GM18907 (cell line): ENCODE measurements around the gene PROC.
A peak's percentile ranks its signal among the peaks of the same experiment; 100 is the strongest.
"Not testable (repeated sequence)": the region's sequence is repeated elsewhere in the genome, so short reads cannot be mapped to it uniquely, and the experiment has no call there.

Experiments used
- ATAC-seq: cut with Tn5 transposase; IDR thresholded peaks from one replicate; pipeline ENCODE4 v1.9.1; 2021; ENCODE audit warnings: mild to moderate bottlenecking, moderate library complexity; ENCODE audit not compliant: unreplicated experiment

Gene PROC

DNA sequence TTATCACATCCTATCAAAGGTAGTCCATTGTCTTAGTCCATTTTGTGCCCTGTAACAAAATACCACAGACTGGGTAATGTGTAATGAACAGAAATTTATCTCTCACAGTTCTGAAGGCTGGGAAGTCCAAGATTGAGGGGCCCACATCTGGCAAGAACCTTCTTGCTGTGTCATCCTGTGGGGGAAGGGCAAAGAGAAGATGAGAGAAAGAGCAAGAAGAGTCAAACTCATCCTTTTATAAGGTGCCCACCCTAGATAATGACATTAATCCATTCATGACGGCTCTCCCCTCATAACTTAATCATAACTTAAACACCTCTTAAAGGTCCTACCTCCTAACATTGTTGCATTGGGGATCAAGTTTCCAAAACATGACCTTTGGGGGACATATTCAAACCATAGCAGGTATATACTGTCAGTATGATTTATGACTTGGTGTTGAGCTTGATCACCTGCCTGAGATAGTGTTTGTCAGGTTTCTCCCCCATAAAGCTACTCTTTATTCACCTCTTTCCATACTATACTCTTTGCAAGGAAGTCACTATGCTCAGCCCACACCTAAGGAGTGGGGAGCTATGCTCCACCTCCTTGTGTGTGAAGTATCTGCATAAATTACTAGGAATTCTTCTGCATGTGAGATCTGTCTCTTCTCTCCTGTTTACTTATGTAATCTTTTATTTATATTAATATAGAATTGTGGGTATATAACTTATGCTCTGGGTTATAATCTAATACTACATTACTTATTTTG is 25.2 kb upstream of the PROC start:
- ATAC-seq: no peak

DNA sequence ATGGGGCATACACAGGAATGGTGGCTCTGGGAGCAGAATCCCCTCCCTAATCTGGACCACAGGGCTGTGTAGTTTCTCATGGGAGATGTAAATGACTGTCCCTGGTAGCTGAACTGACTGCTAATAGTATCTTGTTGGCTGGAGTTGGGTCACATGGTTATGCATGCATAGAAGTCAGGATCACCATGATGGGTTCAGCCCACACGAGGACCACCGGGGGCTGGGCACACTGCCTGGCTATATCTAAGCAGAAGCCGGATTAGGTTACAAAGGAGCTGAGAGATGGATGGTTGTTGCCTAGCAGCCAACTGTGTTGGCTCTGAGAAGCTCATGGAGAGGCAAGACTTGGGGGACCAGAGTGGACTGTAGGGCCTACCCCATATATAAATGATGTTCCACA is 23.7 kb upstream of the PROC start:
- ATAC-seq: no peak

DNA sequence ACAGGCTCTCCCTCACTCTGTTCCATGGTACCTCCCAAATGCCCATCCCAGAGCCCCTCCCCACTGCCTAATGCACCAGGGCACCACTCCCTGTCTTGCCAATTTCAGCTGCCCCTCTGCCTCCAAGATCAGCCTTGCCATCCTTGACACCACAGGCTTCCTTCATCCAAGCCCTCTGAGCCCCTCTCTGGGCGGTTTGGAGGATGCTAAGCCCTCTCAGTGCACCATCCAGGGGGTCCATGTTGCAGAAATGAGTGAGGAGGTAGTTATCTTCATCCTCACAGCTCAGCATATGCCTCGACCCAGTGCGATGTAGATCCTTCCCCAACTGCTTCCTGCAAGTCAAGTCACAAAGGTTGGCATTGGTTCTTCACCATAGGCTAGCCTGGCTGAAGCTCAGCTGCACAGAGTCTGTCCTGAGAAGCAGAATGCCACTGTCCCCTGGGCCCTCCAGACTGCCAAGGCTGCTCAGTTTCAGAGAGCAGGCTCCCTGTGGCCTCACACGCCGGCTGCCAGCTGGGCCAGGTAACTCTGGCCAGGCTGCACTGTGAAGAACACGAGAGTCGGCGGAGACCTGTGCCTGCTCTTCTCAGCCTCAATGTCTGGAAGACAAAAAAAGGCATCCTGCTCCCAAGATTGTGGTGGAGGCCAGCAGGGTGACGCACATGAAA is 20.5 kb upstream of the PROC start:
- ATAC-seq: no peak

DNA sequence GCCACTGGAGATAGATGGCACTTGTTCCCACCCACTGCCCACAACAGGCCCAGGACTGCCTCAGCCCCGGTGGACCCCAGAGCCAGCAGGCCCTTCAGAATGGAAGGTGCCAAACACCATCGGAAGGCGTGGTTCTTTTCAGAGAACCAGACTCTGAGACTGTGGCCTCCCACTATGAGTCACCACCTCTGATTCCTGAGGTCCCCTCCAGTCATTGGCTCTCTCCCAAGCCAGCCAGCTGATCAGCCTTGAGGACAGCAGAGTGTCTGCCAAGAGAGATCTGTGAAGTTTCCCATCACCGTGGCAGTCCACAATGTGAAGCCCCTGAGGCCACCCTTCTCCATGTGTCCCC is 20.0 kb upstream of the PROC start:
- peak; percentile 81 for ATAC-seq

DNA sequence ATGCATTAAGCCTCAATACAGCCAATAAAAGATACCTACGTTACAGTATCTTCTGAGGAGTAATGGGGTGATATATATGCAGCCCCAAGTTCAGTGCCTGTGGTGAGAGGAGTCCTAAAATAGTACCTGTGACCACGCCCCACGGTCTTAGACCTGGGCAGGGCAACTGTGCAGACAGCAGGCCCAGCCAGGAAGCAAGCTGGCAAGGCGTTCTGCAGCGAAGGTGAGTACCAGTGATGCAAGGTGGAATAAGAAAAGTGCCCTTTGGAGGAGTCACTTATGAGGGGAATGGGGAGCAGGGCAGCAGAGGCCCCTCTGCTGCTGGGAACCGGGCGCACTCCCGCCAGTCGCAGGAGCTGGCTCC is 17.7 kb upstream of the PROC start:
- ATAC-seq: no peak

DNA sequence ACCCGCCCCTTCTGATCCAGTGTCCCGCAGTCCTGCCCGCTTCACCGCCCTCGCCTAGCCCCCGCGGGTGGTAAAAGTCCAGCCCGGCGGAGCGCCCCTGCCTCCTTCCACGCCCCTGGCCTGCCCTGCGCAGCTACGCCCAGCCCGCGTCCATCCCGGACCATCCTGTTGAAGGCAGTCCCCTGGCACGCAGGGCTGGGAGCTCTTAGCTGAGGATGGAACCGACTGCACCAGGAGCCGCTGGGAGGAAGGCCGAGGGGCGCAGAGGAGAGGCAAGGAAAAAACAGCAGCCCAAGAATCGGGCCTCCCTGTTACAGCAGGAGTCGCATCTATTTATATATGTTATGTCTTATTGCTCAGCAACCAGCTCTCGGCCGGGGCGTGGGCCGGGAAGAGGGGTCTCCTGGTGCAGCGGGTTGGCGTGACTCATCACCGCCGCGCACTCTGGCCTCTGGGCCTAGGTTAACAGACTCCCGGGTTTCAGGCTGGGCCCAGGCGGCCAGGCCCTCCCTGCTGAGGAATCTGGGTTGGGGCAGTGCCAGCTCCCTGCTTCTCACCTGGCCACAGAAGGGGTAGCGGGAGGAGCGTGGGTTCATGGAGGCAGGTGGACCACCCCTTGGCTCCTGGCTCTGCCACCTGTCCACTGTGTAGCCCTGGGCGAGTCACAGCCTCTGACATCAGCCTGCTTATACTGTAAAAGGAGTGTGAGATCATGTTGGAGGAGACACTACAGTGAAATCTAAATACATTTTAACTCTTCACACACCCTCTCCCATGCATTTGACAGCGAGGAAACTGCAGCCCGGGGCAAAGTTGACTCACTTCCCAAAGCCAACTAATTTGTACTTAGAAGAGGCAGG is 17.1 kb upstream of the PROC start:
- no peak for ATAC-seq

DNA sequence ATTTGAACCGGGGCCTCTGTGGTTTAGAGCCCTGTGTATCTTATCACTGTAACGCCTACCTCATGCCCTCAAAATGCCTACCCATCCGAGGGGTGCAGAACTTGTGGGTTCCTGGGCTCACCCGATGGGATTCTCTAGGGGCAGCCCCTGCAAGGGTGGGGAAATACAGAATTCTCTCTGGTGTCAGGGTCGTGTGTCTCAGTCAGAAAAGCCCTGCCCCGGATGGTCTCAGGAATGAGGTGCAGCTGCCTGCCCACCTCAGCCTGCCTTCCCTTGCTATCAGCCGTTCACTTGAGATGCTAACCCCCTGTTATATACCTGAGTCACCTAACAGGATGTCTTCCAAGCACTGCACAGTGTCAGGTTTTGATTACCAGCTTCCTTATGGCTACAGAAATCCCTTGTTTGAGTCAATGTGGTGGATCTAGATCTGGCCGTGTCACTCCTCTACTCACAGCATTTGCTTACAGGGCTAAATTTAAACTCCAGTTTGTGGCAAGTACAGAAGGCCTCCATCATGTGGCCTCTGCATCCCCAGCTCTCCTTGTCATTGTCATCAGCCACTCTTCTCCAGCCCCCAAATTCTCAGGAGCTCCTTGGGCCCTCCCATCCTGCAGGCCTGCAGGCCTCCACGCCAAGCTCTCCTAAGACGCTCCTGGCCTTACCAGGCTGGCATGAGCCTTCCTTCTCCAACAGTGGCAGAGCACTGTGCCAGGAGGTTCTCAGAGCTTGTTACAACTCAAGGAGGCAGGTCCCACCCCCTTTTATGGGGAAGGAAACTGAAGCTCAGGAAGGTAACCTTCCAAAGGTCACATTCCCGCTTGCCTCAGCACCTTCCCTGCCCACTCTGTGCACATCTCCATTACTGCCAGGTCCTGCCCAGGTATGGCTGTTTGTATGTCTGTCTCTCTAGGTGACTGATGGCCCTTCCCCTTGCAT is 16.2 kb upstream of the PROC start:
- no peak for ATAC-seq

DNA sequence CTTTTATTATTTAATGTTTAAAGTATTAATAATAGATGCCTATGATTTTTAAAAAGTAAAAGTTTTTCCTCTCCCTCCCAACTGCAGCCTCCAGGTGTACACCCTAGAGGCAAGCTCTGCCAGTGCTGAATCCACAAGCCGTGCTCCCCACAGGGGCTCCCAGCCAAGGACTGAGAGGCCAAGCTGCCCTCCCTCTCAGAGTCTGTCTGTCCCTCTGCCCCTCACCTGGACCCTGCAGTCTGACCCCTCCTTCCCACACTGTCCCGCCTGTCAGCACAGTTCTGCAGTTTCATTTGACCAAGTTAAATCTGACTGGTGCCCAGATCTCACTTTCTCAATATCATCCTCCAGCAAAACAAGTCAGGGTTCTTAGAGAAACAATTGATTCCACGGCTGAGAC is 14.8 kb upstream of the PROC start:
- no peak for ATAC-seq

DNA sequence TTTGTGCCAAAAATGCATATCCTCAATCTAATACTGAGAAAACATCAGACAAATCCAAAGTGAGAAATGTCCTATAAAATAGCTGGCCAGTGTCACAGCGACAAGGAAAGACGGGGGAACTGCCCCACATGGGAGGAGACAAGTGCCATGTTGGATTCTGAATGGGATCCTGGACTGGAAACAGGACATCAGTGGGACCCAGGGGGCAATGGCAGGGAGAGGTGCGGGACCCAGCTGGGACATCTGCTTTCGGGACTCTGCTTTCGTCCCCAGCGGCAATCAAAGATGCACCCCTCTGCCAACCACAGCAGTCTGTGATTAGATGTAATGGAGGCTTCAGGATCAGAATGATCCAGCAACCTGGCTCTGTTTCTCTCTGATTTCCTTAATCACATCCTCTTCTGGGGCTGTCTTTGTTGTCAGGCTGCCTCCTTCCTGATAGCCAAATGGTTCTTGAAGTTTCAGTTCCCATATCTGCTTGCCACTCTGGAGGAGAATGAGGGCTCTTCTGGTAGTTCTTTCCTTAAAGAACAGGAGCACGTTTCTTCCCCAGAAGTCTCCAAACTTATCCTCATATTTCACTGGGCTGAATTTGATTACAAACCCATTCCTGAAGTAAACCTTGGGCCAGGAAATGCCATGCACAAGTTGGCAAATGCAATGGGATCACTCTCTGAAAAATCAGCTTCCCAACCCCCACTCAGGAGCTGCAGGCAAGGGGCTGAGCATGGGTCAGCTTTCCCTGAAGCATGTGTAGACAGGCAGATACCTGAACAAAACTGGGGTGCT is 13.6 kb upstream of the PROC start:
- ATAC-seq: no peak

DNA sequence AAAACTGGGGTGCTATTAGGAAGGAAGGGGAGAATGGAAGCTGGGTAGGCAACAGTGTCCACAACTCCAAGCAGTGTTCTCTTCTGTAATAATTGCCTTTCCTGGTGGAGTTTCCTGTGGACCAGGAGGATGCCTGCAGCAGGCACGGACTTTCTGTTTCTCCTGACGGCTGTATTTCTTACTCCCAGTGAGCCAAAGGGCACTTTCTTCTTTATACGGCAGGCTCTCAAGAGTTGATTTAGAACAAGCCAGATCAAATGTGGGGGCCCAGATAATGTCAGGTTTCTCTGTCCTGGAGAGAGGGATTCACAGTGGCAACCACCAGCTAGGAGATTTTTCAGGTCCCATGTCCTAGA is 13.0 kb upstream of the PROC start:
- no peak for ATAC-seq

DNA sequence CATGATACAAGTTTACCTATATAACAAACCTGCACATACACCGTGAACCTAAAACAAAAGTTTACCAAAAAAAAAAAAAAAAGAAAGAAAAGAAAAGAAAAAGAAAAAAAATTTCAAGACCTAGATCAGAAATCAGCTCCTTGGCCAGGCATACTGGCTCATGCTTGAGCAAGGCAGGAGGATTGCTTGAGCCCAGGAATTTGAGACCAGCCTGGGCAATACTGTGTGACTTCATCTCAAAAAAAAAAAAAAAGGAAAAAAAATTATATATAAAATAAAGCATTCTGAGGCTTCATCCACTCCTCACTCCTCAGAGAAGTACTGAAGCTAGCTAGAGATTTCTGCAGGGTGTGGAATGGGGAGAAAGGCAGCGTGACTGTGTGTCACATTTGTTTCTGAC is 11.8 kb upstream of the PROC start:
- no peak for ATAC-seq

DNA sequence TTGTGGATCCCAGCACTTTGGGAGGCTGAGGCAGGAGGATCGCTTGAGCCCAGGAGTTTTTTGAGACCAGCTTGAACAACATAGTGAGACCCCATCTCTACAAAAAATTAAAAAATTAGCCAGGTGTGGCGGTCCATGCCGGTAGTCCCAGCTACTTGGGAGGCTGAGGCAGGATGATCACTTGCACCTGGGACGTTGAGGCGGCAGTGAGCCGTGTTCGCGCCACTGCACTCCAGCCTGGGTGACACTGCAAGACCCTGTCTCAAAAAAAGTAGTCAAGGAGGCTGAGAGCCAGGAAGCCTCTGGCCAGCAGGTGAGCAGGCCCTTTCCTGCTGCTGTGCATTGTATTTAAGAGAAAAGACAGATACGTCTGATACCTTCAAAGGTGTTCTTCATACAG is 11.1 kb upstream of the PROC start:
- ATAC-seq: no peak

DNA sequence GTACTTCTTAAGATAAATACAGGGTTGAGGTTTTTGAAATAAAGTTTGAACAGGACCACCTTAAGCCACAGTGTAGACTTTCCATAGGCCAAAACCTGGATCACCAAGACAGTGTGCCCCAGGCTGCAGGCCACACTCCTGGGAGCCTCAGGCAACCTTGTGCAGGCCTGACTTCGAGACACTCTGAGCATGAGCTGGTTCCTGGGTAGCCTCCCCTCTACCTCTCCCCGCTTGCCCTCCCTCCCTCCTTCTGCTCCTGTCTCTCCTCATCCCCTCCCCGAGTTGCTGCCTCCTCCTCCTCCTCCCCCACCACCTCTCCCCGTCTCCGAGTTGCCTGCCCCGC is 10.6 kb upstream of the PROC start:
- no peak for ATAC-seq

DNA sequence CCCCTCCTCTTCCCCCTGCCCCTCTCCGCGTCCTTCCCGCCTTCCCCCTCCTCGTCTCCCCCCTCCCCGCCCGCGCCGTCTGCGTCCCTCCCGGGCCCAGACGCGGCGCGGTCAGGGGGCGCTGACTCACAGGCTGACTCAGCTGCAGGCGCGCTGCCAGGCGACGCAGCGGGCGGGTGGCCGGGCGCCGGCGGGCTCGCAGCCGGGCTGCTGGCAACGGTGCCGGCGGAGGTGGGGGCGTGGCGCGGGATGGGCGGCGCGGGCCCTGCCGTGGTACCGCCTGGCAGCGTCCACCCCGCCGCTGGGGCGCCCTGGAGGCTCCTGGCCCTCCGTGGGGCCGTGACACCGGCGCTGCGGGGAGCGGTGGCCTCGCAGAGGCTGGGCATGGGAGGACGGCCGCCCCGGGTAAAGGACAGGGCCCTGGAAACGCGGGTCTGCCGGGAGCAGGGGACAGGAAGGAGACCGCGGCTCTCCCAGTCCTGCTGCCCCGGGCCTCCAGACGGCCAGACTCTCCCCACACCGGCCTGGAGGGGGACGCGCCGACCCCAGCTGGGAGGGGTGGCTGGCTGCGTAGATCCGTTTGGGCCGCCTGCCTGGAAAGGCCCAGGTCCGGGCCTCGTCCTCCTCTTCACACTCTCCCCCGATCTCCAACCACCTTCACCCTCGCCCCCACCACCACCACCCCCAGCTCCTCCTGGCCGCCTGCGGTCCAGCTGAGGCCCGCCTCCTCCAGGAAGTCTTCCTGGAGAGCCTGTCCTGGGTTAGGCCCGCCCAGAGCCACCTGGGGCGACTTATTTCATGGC is 10.0 kb upstream of the PROC start:
- peak; percentile 72 for ATAC-seq

DNA sequence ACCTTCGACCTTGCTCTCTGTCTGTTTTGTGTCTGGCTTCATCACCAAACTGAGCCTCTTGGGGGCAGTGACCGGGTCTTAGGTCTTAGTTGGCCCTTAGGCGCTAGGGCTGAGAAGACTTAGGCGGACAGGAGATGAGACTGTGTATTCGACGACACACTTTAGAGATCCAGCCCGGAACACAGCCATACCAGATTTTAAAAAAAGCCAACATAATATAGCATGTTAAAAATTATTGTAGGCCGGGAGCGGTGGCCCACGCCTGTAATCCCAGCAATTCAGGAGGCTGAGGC is 9.5 kb upstream of the PROC start:
- no peak for ATAC-seq

DNA sequence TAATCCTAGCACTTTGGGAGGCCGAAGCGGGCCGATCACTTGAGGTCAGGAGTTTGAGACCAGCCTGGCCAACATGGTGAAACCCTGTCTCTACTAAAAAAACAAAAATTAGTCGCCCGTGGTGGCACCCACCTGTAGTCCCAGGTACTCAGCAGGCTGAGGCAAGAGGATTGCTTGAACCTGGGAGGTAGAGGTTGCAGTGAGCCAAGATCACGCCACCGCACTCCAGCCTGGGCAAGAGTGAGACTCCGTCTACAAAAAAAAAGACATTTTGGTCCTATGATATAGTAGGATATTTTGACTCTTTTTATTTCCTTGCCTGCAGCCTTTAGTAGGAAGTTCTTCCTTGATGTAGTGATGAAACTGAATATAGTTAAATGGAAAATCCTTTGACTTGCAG is 8.5 kb upstream of the PROC start:
- ATAC-seq: not testable (repeated sequence)

DNA sequence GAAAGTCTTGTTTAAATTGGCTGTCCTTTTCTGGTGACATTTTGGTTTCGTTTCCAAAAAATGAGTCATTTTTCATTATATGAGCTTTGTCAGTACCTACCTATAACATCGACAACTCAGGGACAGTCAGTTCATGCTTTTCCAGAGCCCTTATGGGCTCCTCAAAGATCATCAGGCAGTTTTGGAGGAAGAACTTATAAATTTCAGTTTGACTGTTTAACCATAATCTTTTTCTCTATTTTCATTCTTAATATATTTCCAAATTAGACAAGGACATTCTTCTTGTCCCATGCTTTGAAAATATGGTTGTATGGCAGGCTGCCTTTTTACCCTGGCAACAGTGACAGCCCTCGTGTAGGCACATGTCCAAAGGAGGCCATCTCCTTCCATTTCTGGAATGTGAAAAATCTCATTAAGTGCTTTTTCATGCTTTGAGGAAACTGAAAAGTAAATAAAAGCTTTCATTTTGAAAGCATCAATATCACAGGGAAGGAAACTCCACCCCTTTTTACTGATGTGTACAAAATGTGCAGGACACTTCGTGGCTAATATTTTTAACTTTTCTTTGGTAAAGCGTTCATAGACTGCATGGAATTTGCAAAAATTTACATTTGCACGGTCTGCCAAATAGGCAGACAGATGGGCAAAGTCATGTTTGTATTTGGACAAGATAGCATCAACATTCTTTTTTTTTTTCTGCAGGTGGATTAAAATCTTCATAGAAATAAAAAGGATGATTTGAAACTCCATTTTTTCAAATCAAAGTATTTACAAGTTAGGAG is 7.2 kb upstream of the PROC start:
- ATAC-seq: peak; percentile 56

DNA sequence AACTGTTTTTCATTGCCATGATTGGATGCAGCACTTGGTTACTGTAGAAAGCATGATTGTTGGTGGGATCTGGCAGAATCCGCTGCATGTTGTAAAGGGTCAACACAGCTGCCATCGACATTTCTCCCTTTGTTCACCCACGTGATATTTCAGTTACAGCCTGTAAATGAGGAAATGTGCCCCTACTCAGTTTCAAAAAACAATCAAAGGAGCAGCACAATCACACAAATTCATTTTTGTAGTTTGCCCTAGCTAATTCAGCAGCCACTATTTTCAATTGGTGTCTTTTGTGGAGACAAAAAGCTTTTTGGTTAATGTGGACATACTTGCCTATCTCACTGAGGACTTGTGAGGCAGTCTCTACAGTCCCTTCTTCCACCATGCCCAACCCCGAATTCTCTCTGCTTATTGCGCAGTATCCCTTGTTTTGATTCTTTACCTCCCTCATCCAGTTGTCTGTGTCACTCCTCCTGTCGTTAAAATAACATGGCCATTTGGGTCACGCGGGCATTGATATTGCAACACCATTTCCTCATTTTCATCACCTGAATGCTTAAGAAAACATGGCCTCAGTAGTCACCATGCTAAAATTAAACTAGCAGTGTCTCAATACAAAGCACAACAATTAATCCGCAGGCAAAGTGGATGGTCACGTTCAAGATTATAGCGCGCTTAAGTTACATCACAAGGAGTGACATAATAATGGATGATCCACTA is 6.4 kb upstream of the PROC start:
- no peak for ATAC-seq
